ENCODE measurements around the gene KAZN.

KAZN gene

GRCh38 chr1:14590411-14591180 lies 7.9 kb upstream of the KAZN start:
- no peak for DNase-seq (ENCODE audit: low read depth)

- DNase-seq (ENCODE audit: low read depth): no peak
Measured at GRCh38 chr1:14591600-14591999, 6.9 kb upstream of the KAZN start.

- DNase-seq (ENCODE audit: low read depth): no peak
Measured at GRCh38 chr1:14592004-14592631, 6.4 kb upstream of the KAZN start.

GRCh38 chr1:14593302-14593701 lies 5.2 kb upstream of the KAZN start:
- DNase-seq (ENCODE audit: low read depth): no peak

GRCh38 chr1:14594045-14594444 lies 4.4 kb upstream of the KAZN start:
- DNase-seq (ENCODE audit: low read depth): no peak

- no peak for DNase-seq (ENCODE audit: low read depth)
Measured at GRCh38 chr1:14596591-14596990, 1.9 kb upstream of the KAZN start.

GRCh38 chr1:14597343-14598006 lies 1.0 kb upstream of the KAZN start:
- DNase-seq (ENCODE audit: low read depth): no peak

GRCh38 chr1:14598007-14598497 lies 433 bp upstream of the KAZN start:
- no peak for DNase-seq (ENCODE audit: low read depth)

GRCh38 chr1:14599183-14599791 lies 802 bp downstream of the KAZN start:
- DNase-seq (ENCODE audit: low read depth): no peak

GRCh38 chr1:14599800-14600199 lies 1.3 kb downstream of the KAZN start:
- no peak for DNase-seq (ENCODE audit: low read depth)

GRCh38 chr1:14600405-14601112 lies 2.1 kb downstream of the KAZN start:
- no peak for DNase-seq (ENCODE audit: low read depth)

- DNase-seq (ENCODE audit: low read depth): no peak
Measured at GRCh38 chr1:14602136-14602535, 3.7 kb downstream of the KAZN start.

GRCh38 chr1:14603645-14604044 lies 5.2 kb downstream of the KAZN start:
- no peak for DNase-seq (ENCODE audit: low read depth)

- no peak for DNase-seq (ENCODE audit: low read depth)
Measured at GRCh38 chr1:14604414-14604813, 5.9 kb downstream of the KAZN start.

- no peak for DNase-seq (ENCODE audit: low read depth)
Measured at GRCh38 chr1:14605945-14606344, 7.5 kb downstream of the KAZN start.

- no peak for DNase-seq (ENCODE audit: low read depth)
Measured at GRCh38 chr1:14606632-14607031, 8.1 kb downstream of the KAZN start.

- DNase-seq (ENCODE audit: low read depth): no peak
Measured at GRCh38 chr1:14607295-14607694, 8.8 kb downstream of the KAZN start.

GRCh38 chr1:14608308-14608707 lies 9.8 kb downstream of the KAZN start:
- DNase-seq (ENCODE audit: low read depth): no peak

GRCh38 chr1:14610761-14611160 lies 12.3 kb downstream of the KAZN start:
- no peak for DNase-seq (ENCODE audit: low read depth)

- no peak for DNase-seq (ENCODE audit: low read depth)
Measured at GRCh38 chr1:14611792-14612191, 13.3 kb downstream of the KAZN start.

GRCh38 chr1:14612256-14612655 lies 13.8 kb downstream of the KAZN start:
- no peak for DNase-seq (ENCODE audit: low read depth)

GRCh38 chr1:14613926-14614325 lies 15.4 kb downstream of the KAZN start:
- DNase-seq (ENCODE audit: low read depth): no peak
